Fibroblast of lung (primary cell): Measurements from ENCODE around the gene CDC37. TPM values are rescaled to one million over a fixed set of nuclear protein-coding genes. Genes with fewer than 3 reads are reported as not detected.

ENCODE experiments used
- DNase-seq, 2 donors: peaks; one replicate each; pipeline versions ENCODE4 v3.0.0 to v3.0.0-alpha.2; 2010; ENCODE audit warnings: low read depth in 2 of 2
- H2AFZ ChIP-seq: 2 replicates; pipeline ENCODE4 v1.5.1; 2012; ENCODE audit warnings: low read length, control low read depth, inconsistent platforms
- H3K27ac ChIP-seq: 2 replicates; pipeline ENCODE4 v1.5.1; 2011; ENCODE audit warnings: low read length, control low read depth; ENCODE audit not compliant: insufficient read depth
- H3K27me3 ChIP-seq: 2 replicates; pipeline ENCODE4 v1.5.1; 2011; ENCODE audit warnings: mild to moderate bottlenecking, low read length; ENCODE audit not compliant: control insufficient read depth, insufficient read depth
- H3K36me3 ChIP-seq: 2 replicates; pipeline ENCODE4 v1.5.1; 2011; ENCODE audit warnings: low read length; ENCODE audit not compliant: control insufficient read depth, insufficient read depth
- H3K4me1 ChIP-seq: 2 replicates; pipeline ENCODE4 v1.5.1; 2011; ENCODE audit warnings: low read length; ENCODE audit not compliant: control insufficient read depth, insufficient read depth; ENCODE audit errors: extremely low read depth
- H3K4me2 ChIP-seq: 2 replicates; pipeline ENCODE4 v1.5.1; 2011; ENCODE audit warnings: low read length, control low read depth; ENCODE audit not compliant: insufficient read depth; ENCODE audit errors: extremely low read depth
- H3K4me3 ChIP-seq, 4 experiments: fragments of 200-600 bp in 1 of 4; sonication (generic) in 1 of 4; replicated peaks in 1 of 4; 2 replicates each; pipeline ENCODE4 v1.5.1; 2011 to 2016; ENCODE audit warnings: low read length in 4 of 4, low read depth in 3 of 4, mild to moderate bottlenecking in 3 of 4, control low read depth in 2 of 4, inconsistent platforms in 1 of 4, mixed read lengths in 1 of 4; ENCODE audit not compliant: insufficient read depth in 1 of 4; ENCODE audit errors: control extremely low read depth in 1 of 4
- H3K79me2 ChIP-seq: 2 replicates; pipeline ENCODE4 v1.5.1; 2012; ENCODE audit warnings: mild to moderate bottlenecking, low read length, inconsistent platforms; ENCODE audit not compliant: control insufficient read depth, insufficient read depth
- H3K9ac ChIP-seq: 2 replicates; pipeline ENCODE4 v1.5.1; 2011; ENCODE audit warnings: mild to moderate bottlenecking, low read length, control low read depth; ENCODE audit not compliant: insufficient read depth
- H3K9me3 ChIP-seq: 2 replicates; pipeline ENCODE4 v1.5.1; 2012; ENCODE audit warnings: low read depth, low read length; ENCODE audit not compliant: control insufficient read depth, insufficient read depth
- H4K20me1 ChIP-seq: 2 replicates; pipeline ENCODE4 v1.5.1; 2011; ENCODE audit warnings: low read length; ENCODE audit not compliant: control insufficient read depth, insufficient read depth; ENCODE audit errors: extremely low read depth
- EZH2 ChIP-seq: IDR thresholded peaks from 2 replicates; pipeline ENCODE4 v1.5.1; 2012; ENCODE audit warnings: low read length, control low read depth, mild to moderate bottlenecking; ENCODE audit errors: missing control alignments
- polyA plus RNA-seq, 2 donors: library from polyadenylated mRNA; depleted of rRNA in 1 of 2; stranded (reverse) in 1 of 2; unstranded in 1 of 2; fragments of >200 nt; gene quantifications; 2 replicates each; pipeline ENCODE4 v1.2.1, GENCODE V29; 2011 to 2012; ENCODE audit warnings: missing spikeins in 1 of 2
- total RNA-seq: library from RNA; depleted of rRNA; stranded (reverse); fragments of >200 nt; gene quantifications from 2 replicates; pipeline ENCODE4 v1.2.1, GENCODE V29; 2014
- TF ChIP-seq, protein P1 (sequence below), 2 donors: IDR thresholded peaks in 1 of 2; conservative IDR thresholded peaks in 1 of 2; 1 replicate in 1 of 2; 2 replicates in 1 of 2; pipeline ENCODE4 v1.5.1; 2011 to 2012; ENCODE audit warnings: low read length in 2 of 2, control low read depth in 1 of 2, inconsistent platforms in 1 of 2, low read depth in 1 of 2, mild to moderate bottlenecking in 1 of 2

The CDC37 gene
- total and polyA plus RNA-seq, 2 donors (not counting 1 experiment from before 2014, with no cell fraction given): 129 to 266 TPM

- H2AFZ ChIP-seq: no peak overlapping the region
- no peaks in the 10 kb centered on the region for H3K9me3 ChIP-seq
- H3K9ac ChIP-seq: no peak overlapping the region
- no peaks in the 10 kb centered on the region for H4K20me1 ChIP-seq
- no peaks in the 10 kb centered on the region for H3K79me2 ChIP-seq
- H3K27ac ChIP-seq: no peak overlapping the region
- no peak overlapping the region for H3K4me3 ChIP-seq
- DNase-seq: no peak
- no peak for TF ChIP-seq EZH2
- H3K27me3 ChIP-seq: no peaks in the 10 kb centered on the region
- H3K4me2 ChIP-seq: no peak overlapping the region
- H3K36me3 ChIP-seq: peaks cover 27% of the 10 kb centered on the region
- H3K4me1 ChIP-seq: no peaks in the 10 kb centered on the region
These were observed 37.8 kb downstream of the CDC37 start for GRCh38 chr19:10365518-10365917.

DNA sequence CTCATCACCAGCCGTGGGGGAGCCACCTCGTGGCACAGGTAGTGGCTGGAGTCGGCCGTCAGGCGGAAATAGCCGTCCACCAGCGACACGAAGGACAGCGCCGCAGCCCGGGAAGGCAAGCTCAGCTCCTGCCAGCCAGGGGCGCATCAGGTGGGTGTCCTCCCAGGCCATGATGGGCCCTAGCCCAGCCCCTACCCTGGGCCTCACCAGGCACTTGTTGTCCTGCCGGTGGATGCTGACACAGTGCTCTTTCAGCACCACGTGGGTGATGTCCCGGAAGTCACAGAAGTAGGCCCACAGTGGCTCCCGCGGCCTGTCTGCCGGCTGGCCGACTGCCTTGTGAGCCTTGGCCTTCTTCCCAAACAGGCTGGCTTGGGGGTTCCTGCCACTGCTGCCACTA, 38.7 kb downstream of the CDC37 start:
- Histone ChIP-seq H3K79me2 (no peaks in the 10 kb centered on the region), H3K4me1 (no peaks in the 10 kb centered on the region), H3K9me3 (no peaks in the 10 kb centered on the region), H3K36me3 (peaks cover 27% of the 10 kb centered on the region), H3K4me3 (no peak overlapping the region), H2AFZ (no peak overlapping the region), H3K27ac (no peak overlapping the region), H3K4me2 (no peak overlapping the region), H3K9ac (no peak overlapping the region), H3K27me3 (no peaks in the 10 kb centered on the region), H4K20me1 (no peaks in the 10 kb centered on the region)
- no peak for DNase-seq
- TF ChIP-seq, protein P1, sequence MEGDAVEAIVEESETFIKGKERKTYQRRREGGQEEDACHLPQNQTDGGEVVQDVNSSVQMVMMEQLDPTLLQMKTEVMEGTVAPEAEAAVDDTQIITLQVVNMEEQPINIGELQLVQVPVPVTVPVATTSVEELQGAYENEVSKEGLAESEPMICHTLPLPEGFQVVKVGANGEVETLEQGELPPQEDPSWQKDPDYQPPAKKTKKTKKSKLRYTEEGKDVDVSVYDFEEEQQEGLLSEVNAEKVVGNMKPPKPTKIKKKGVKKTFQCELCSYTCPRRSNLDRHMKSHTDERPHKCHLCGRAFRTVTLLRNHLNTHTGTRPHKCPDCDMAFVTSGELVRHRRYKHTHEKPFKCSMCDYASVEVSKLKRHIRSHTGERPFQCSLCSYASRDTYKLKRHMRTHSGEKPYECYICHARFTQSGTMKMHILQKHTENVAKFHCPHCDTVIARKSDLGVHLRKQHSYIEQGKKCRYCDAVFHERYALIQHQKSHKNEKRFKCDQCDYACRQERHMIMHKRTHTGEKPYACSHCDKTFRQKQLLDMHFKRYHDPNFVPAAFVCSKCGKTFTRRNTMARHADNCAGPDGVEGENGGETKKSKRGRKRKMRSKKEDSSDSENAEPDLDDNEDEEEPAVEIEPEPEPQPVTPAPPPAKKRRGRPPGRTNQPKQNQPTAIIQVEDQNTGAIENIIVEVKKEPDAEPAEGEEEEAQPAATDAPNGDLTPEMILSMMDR (conservative IDR thresholded peaks at IDR 0.05 in 1 of 2, IDR thresholded peaks at IDR 0.05 in 1 of 2; ENCODE audit: low read depth in 1 of 2, low read length in 2 of 2): no peak
- TF ChIP-seq EZH2: no peak

DNA sequence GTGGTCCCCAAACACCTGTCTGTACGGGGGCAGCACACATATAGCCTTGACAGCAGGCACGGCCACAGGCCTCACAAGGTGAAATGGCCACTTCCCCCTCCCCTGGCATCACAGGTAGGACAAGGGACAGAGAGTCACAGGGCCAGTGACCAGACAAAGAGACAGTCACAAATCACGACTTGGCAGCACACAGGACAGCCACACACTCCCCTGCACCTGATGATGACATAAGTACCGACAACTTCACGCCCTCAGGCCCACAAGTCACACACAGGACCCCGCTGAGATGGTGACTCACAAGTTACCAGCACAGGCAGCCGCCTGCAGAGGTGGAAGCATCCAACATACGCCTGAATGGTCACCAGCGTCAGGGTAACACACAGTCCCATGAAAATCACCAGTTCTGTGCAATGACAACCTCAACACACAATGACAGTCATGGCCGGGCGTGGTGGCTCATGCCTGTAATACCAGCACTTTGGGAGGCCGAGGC, 39.5 kb downstream of the CDC37 start:
- no peak overlapping the region for H3K9ac ChIP-seq
- H3K4me3 ChIP-seq: no peak overlapping the region
- no peak overlapping the region for H3K27ac ChIP-seq
- peaks cover 27% of the 10 kb centered on the region for H3K36me3 ChIP-seq
- H2AFZ ChIP-seq: no peak overlapping the region
- H3K79me2 ChIP-seq: no peaks in the 10 kb centered on the region
- peak in 1 of 2 donors; percentile 37 for DNase-seq
- H3K4me2 ChIP-seq: no peak overlapping the region
- H3K27me3 ChIP-seq: no peaks in the 10 kb centered on the region
- H3K4me1 ChIP-seq: no peaks in the 10 kb centered on the region
- TF ChIP-seq, protein P1 (conservative IDR thresholded peaks at IDR 0.05 in 1 of 2, IDR thresholded peaks at IDR 0.05 in 1 of 2; ENCODE audit: low read depth in 1 of 2, low read length in 2 of 2): no peak
- TF ChIP-seq EZH2: no peak
- no peaks in the 10 kb centered on the region for H3K9me3 ChIP-seq
- no peaks in the 10 kb centered on the region for H4K20me1 ChIP-seq
